Measurements from ENCODE around the gene FIZ1.

Gene FIZ1

GRCh38 chr19:55554741-55555152, 44.6 kb downstream of the FIZ1 start:
- H3K79me1 ChIP-seq (replicated peaks; ENCODE audit: low read length, poor library complexity, severe bottlenecking): no peaks in the 10 kb centered on the region
- no peak overlapping the region for H2BK5ac ChIP-seq (ENCODE audit: low read depth, low read length, poor library complexity, severe bottlenecking)
- H3K4ac ChIP-seq (ENCODE audit: low read depth in 1 of 2, low read length in 2 of 2): no peak overlapping the region
- H3K18ac ChIP-seq (ENCODE audit: low read depth in 1 of 2, low read length in 2 of 2): no peak overlapping the region
- no peak overlapping the region for H3K27ac ChIP-seq (ENCODE audit: low read length, poor library complexity, severe bottlenecking)
- H3K14ac ChIP-seq (ENCODE audit: low read length in 2 of 2): no peak overlapping the region
- peak overlapping the region; percentile 83 for H2AK5ac ChIP-seq (ENCODE audit: low read length, severe bottlenecking)
- no peak overlapping the region for H3K4me2 ChIP-seq (ENCODE audit: low read length, poor library complexity, severe bottlenecking)
- H2AFZ ChIP-seq (ENCODE audit: low read depth, low read length): no peak overlapping the region
- H2BK15ac ChIP-seq (ENCODE audit: low read depth, poor library complexity, severe bottlenecking): no peak overlapping the region
- no peak overlapping the region for H2BK120ac ChIP-seq (ENCODE audit: low read depth, low read length)
- DNase-seq: no peak
- 88% methylated on average over 8 of the region's 8 CpGs for WGBS
- no peaks in the 10 kb centered on the region for H3K36me3 ChIP-seq (ENCODE audit: control insufficient read depth in 1 of 2, insufficient read depth in 2 of 2, low read depth in 1 of 2, low read length in 2 of 2)
- no peak overlapping the region for H2BK12ac ChIP-seq (ENCODE audit: low read length in 2 of 2)
- H4K91ac ChIP-seq (ENCODE audit: low read length): no peak overlapping the region
- H3K9ac ChIP-seq (ENCODE audit: low read length): no peak overlapping the region
- H3K9me3 ChIP-seq (ENCODE audit: control insufficient read depth, low read length): no peaks in the 10 kb centered on the region
- peaks cover 0 to 16% of the 10 kb centered on the region in 2 experiments for H3K27me3 ChIP-seq (ENCODE audit: control insufficient read depth in 1 of 2, insufficient read depth in 1 of 2, low read length in 2 of 2)
- H4K8ac ChIP-seq (ENCODE audit: low read length): no peak overlapping the region
- no peak overlapping the region for H3K4me3 ChIP-seq (ENCODE audit: insufficient read depth in 1 of 2, low read depth in 1 of 2, low read length in 2 of 2)
- H3K23ac ChIP-seq (ENCODE audit: low read length in 2 of 2): no peak overlapping the region
- peaks cover 16% of the 10 kb centered on the region for H3K4me1 ChIP-seq (ENCODE audit: control insufficient read depth, insufficient read depth, low read depth, low read length)

GRCh38 chr19:55554302-55554701, 45.0 kb downstream of the FIZ1 start:
- DNase-seq: no peak
- peak overlapping the region; percentile 35 for H2AK5ac ChIP-seq (ENCODE audit: low read length, severe bottlenecking)
- no peaks in the 10 kb centered on the region for H3K79me1 ChIP-seq (replicated peaks; ENCODE audit: low read length, poor library complexity, severe bottlenecking)
- no peak overlapping the region for H2BK12ac ChIP-seq (ENCODE audit: low read length in 2 of 2)
- H3K27me3 ChIP-seq (ENCODE audit: control insufficient read depth in 1 of 2, insufficient read depth in 1 of 2, low read length in 2 of 2): peaks cover 0 to 12% of the 10 kb centered on the region in 2 experiments
- H3K9ac ChIP-seq (ENCODE audit: low read length): no peak overlapping the region
- WGBS: 92% methylated on average over 9 of the region's 9 CpGs
- no peak overlapping the region for H3K4me3 ChIP-seq (ENCODE audit: insufficient read depth in 1 of 2, low read depth in 1 of 2, low read length in 2 of 2)
- no peak overlapping the region for H2AFZ ChIP-seq (ENCODE audit: low read depth, low read length)
- no peak overlapping the region for H3K27ac ChIP-seq (ENCODE audit: low read length, poor library complexity, severe bottlenecking)
- no peak overlapping the region for H2BK15ac ChIP-seq (ENCODE audit: low read depth, poor library complexity, severe bottlenecking)
- H3K18ac ChIP-seq (ENCODE audit: low read depth in 1 of 2, low read length in 2 of 2): no peak overlapping the region
- no peak overlapping the region for H3K23ac ChIP-seq (ENCODE audit: low read length in 2 of 2)
- H4K91ac ChIP-seq (ENCODE audit: low read length): no peak overlapping the region
- no peak overlapping the region for H3K4ac ChIP-seq (ENCODE audit: low read depth in 1 of 2, low read length in 2 of 2)
- H3K4me1 ChIP-seq (ENCODE audit: control insufficient read depth, insufficient read depth, low read depth, low read length): peaks cover 18% of the 10 kb centered on the region
- no peaks in the 10 kb centered on the region for H3K36me3 ChIP-seq (ENCODE audit: control insufficient read depth in 1 of 2, insufficient read depth in 2 of 2, low read depth in 1 of 2, low read length in 2 of 2)
- H2BK120ac ChIP-seq (ENCODE audit: low read depth, low read length): no peak overlapping the region
- H2BK5ac ChIP-seq (ENCODE audit: low read depth, low read length, poor library complexity, severe bottlenecking): no peak overlapping the region
- no peaks in the 10 kb centered on the region for H3K9me3 ChIP-seq (ENCODE audit: control insufficient read depth, low read length)
- H3K4me2 ChIP-seq (ENCODE audit: low read length, poor library complexity, severe bottlenecking): no peak overlapping the region
- H3K14ac ChIP-seq (ENCODE audit: low read length in 2 of 2): no peak overlapping the region
- no peak overlapping the region for H4K8ac ChIP-seq (ENCODE audit: low read length)

GRCh38 chr19:55553217-55554182, 45.8 kb downstream of the FIZ1 start:
- Histone ChIP-seq H3K27ac (ENCODE audit: low read length, poor library complexity, severe bottlenecking) (peak overlapping the region; percentile 55), H3K18ac (ENCODE audit: low read depth in 1 of 2, low read length in 2 of 2) (no peak overlapping the region), H2BK5ac (ENCODE audit: low read depth, low read length, poor library complexity, severe bottlenecking) (no peak overlapping the region), H2BK15ac (ENCODE audit: low read depth, poor library complexity, severe bottlenecking) (no peak overlapping the region), H2BK12ac (ENCODE audit: low read length in 2 of 2) (no peak overlapping the region), H3K27me3 (ENCODE audit: control insufficient read depth in 1 of 2, insufficient read depth in 1 of 2, low read length in 2 of 2) (peaks cover 0 to 12% of the 10 kb centered on the region in 2 experiments), H3K36me3 (ENCODE audit: control insufficient read depth in 1 of 2, insufficient read depth in 2 of 2, low read depth in 1 of 2, low read length in 2 of 2) (no peaks in the 10 kb centered on the region), H3K9ac (ENCODE audit: low read length) (no peak overlapping the region), H3K79me1 (replicated peaks; ENCODE audit: low read length, poor library complexity, severe bottlenecking) (no peaks in the 10 kb centered on the region), H3K9me3 (ENCODE audit: control insufficient read depth, low read length) (no peaks in the 10 kb centered on the region), H3K4me2 (ENCODE audit: low read length, poor library complexity, severe bottlenecking) (no peak overlapping the region), H3K23ac (ENCODE audit: low read length in 2 of 2) (no peak overlapping the region), H2AK5ac (ENCODE audit: low read length, severe bottlenecking) (no peak overlapping the region), H4K8ac (ENCODE audit: low read length) (no peak overlapping the region), H3K4me1 (ENCODE audit: control insufficient read depth, insufficient read depth, low read depth, low read length) (peaks cover 20% of the 10 kb centered on the region), H3K4ac (ENCODE audit: low read depth in 1 of 2, low read length in 2 of 2) (no peak overlapping the region), H2AFZ (ENCODE audit: low read depth, low read length) (no peak overlapping the region), H2BK120ac (ENCODE audit: low read depth, low read length) (no peak overlapping the region), H4K91ac (ENCODE audit: low read length) (no peak overlapping the region), H3K14ac (ENCODE audit: low read length in 2 of 2) (no peak overlapping the region), H3K4me3 (ENCODE audit: insufficient read depth in 1 of 2, low read depth in 1 of 2, low read length in 2 of 2) (no peak overlapping the region)
- 67% methylated on average over 12 of the region's 13 CpGs for WGBS
- DNase-seq: peak; percentile 9

- Histone ChIP-seq H3K4ac (ENCODE audit: low read depth in 1 of 2, low read length in 2 of 2) (no peak overlapping the region), H3K27me3 (ENCODE audit: control insufficient read depth in 1 of 2, insufficient read depth in 1 of 2, low read length in 2 of 2) (peaks cover 0 to 8% of the 10 kb centered on the region in 2 experiments), H3K27ac (ENCODE audit: low read length, poor library complexity, severe bottlenecking) (peak overlapping the region; percentile 67), H3K79me1 (replicated peaks; ENCODE audit: low read length, poor library complexity, severe bottlenecking) (no peaks in the 10 kb centered on the region), H2AK5ac (ENCODE audit: low read length, severe bottlenecking) (no peak overlapping the region), H3K4me2 (ENCODE audit: low read length, poor library complexity, severe bottlenecking) (peak overlapping the region; percentile 19), H2BK120ac (ENCODE audit: low read depth, low read length) (no peak overlapping the region), H3K18ac (ENCODE audit: low read depth in 1 of 2, low read length in 2 of 2) (no peak overlapping the region), H3K9ac (ENCODE audit: low read length) (no peak overlapping the region), H3K4me3 (ENCODE audit: insufficient read depth in 1 of 2, low read depth in 1 of 2, low read length in 2 of 2) (no peak overlapping the region), H3K23ac (ENCODE audit: low read length in 2 of 2) (no peak overlapping the region), H3K9me3 (ENCODE audit: control insufficient read depth, low read length) (no peaks in the 10 kb centered on the region), H4K91ac (ENCODE audit: low read length) (no peak overlapping the region), H3K36me3 (ENCODE audit: control insufficient read depth in 1 of 2, insufficient read depth in 2 of 2, low read depth in 1 of 2, low read length in 2 of 2) (no peaks in the 10 kb centered on the region), H3K4me1 (ENCODE audit: control insufficient read depth, insufficient read depth, low read depth, low read length) (peaks cover 21% of the 10 kb centered on the region), H2BK15ac (ENCODE audit: low read depth, poor library complexity, severe bottlenecking) (no peak overlapping the region), H2BK5ac (ENCODE audit: low read depth, low read length, poor library complexity, severe bottlenecking) (no peak overlapping the region), H2AFZ (ENCODE audit: low read depth, low read length) (no peak overlapping the region), H3K14ac (ENCODE audit: low read length in 2 of 2) (no peak overlapping the region), H2BK12ac (ENCODE audit: low read length in 2 of 2) (no peak overlapping the region), H4K8ac (ENCODE audit: low read length) (no peak overlapping the region)
- DNase-seq: peak; percentile 72
- WGBS: 40% methylated on average over 13 of the region's 13 CpGs
Measured at GRCh38 chr19:55552620-55553019, 46.7 kb downstream of the FIZ1 start.
